Right lobe of liver (tissue), 6 donors: ENCODE data around the gene ZNF225. TPM values are rescaled to one million over a fixed set of nuclear protein-coding genes. Genes with fewer than 3 reads are reported as not detected.

ENCODE experiments used
- ATAC-seq, 4 donors: fragments of 200-7000 bp; cut with Tn5 transposase; one replicate each; pipeline ENCODE4 v1.9.1; 2020; ENCODE audit warnings: mild to moderate bottlenecking in 4 of 4, moderate library complexity in 4 of 4
- DNase-seq, 3 donors: peaks; one replicate each; pipeline ENCODE4 v3.0.0-alpha.2; 2020
- H3K27ac ChIP-seq, 3 donors: fragments of 200-600 bp; one replicate each; pipeline ENCODE4 v1.8.0; 2022
- H3K27me3 ChIP-seq, 2 donors: fragments of 200-600 bp; one replicate each; pipeline ENCODE4 v1.8.0; 2022
- H3K36me3 ChIP-seq, 4 donors: fragments of 200-600 bp; sonication (generic) in 1 of 4; one replicate each; pipeline versions ENCODE4 v1.5.1 to v1.8.0; 2017 to 2022; ENCODE audit warnings: control low read depth in 1 of 4
- H3K4me1 ChIP-seq, 4 donors: fragments of 200-600 bp; sonication (generic) in 1 of 4; one replicate each; pipeline versions ENCODE4 v1.5.1 to v1.8.0; 2017 to 2022; ENCODE audit warnings: control low read depth in 1 of 4
- H3K4me3 ChIP-seq, 3 donors: fragments of 200-600 bp; one replicate each; pipeline ENCODE4 v1.8.0; 2022
- H3K9me3 ChIP-seq, 4 donors: fragments of 200-600 bp; sonication (generic) in 1 of 4; one replicate each; pipeline versions ENCODE4 v1.5.1 to v1.8.0; 2017 to 2022; ENCODE audit warnings: control low read depth in 1 of 4
- CTCF ChIP-seq, 4 donors: fragments of 200-600 bp in 3 of 4; fragments of 450-650 bp in 1 of 4; IDR thresholded peaks; one replicate each; pipeline versions ENCODE4 v1.5.1 to v1.8.0; 2016 to 2022; ENCODE audit warnings: antibody characterized with exemption in 4 of 4, mild to moderate bottlenecking in 2 of 4
- POLR2A ChIP-seq: fragments of 450-650 bp; IDR thresholded peaks from one replicate; pipeline ENCODE4 v1.6.1; 2017; ENCODE audit warnings: antibody characterized with exemption, mild to moderate bottlenecking
- WGBS: methylation state at CpG from one replicate; pipeline ENCODE4 v1.1.6; 2018; ENCODE audit warnings: low coverage, low lambda C conversion rate; ENCODE audit not compliant: insufficient coverage; ENCODE audit errors: missing lambda C conversion rate; 5-methylcytosine and 5-hydroxymethylcytosine counted together
- intact Hi-C, 2 donors: fragments of 100-400 bp; cut with DNase I; formaldehyde crosslinking; loops; one replicate each; pipeline versions ENCODE4 v1.11.2 to v1.14.1; 2022
- small RNA-seq, 2 experiments: library from RNA; depleted of rRNA; stranded (forward); fragments of <200 nt; gene quantifications; one replicate each; pipeline ENCODE3, GENCODE V24; 2016
- total RNA-seq, 6 experiments: library from RNA; depleted of rRNA in 2 of 6; stranded (reverse); fragments of >200 nt in 2 of 6; fragmentation: NEBNext Ultra II Directional in 3 of 6; extraction: Animal tissue kit (Norgen Biotek cat#: 25700) in 3 of 6; gene quantifications; one replicate each; pipeline versions ENCODE4 v1.1.0 to v1.2.4, GENCODE V29; 2016 to 2023
- donor health status: DM: no; HTN: yes; CAD: no.
- donor health status: DM: no; HTN: no; CAD: no.
- donor health status: DM: no; HTN: no; CAD: no.
- donor health status: DM: no; HTN: yes; CAD: no.
- donor health status: DM: no; HTN: yes; CAD: no.

ZNF225 gene
- total RNA-seq, 6 experiments from 2014 or later: 0.74 to 2.2 (median 1.8) TPM

- Histone ChIP-seq H3K4me1 (no peaks in the 10 kb centered on the region), H3K4me3 (no peak overlapping the region)
- WGBS: 93% methylated on average over 2 of the region's 3 CpGs
These were observed 63.4 kb downstream of the ZNF225 start for GRCh38 chr19:44176590-44176989.

GRCh38 chr19:44180968-44181367 is 67.8 kb downstream of the ZNF225 start:
- peaks cover 0 to 58% (median 20%) of the 10 kb centered on the region in 4 donors for H3K9me3 ChIP-seq
- H3K27ac ChIP-seq: no peak overlapping the region
- DNase-seq: no peak
- intact Hi-C loops: no loop called here
- H3K4me3 ChIP-seq: no peak overlapping the region
- H3K36me3 ChIP-seq: peaks cover 0 to 7% (median 2%) of the 10 kb centered on the region in 4 donors
- no peaks in the 10 kb centered on the region for H3K27me3 ChIP-seq
- no peak for ATAC-seq
- TF ChIP-seq CTCF (IDR thresholded peaks at IDR 0.05) (no peak), POLR2A (no peak)
- no peaks in the 10 kb centered on the region for H3K4me1 ChIP-seq

More at GRCh38 chr19:44176590-44176989, 63.4 kb downstream of the ZNF225 start:
- Histone ChIP-seq H3K9me3 (peaks cover 0 to 59% (median 31%) of the 10 kb centered on the region in 4 donors), H3K36me3 (peaks cover 7 to 51% (median 39%) of the 10 kb centered on the region in 4 donors), H3K27ac (no peak overlapping the region), H3K27me3 (no peaks in the 10 kb centered on the region)
- DNase-seq: no peak
- no peak for ATAC-seq
- no peak for TF ChIP-seq CTCF (IDR thresholded peaks at IDR 0.05)
- no peak for TF ChIP-seq POLR2A
- intact Hi-C loops: no loop called here

GRCh38 chr19:44182145-44182544 is 68.9 kb downstream of the ZNF225 start:
- intact Hi-C loops: no loop called here
- DNase-seq (no peak), ATAC-seq (no peak)
- no peaks in the 10 kb centered on the region for H3K27me3 ChIP-seq
- H3K27ac ChIP-seq: no peak overlapping the region
- no peak for TF ChIP-seq CTCF (IDR thresholded peaks at IDR 0.05)
- no peaks in the 10 kb centered on the region for H3K36me3 ChIP-seq
- 66% methylated on average over 5 of the region's 10 CpGs for WGBS
- no peaks in the 10 kb centered on the region for H3K4me1 ChIP-seq
- peaks cover 0 to 47% (median 15%) of the 10 kb centered on the region in 4 donors for H3K9me3 ChIP-seq
- no peak overlapping the region for H3K4me3 ChIP-seq

Small RNA genes within 50 kb of the gene (small RNA-seq; reads per million reads assigned to genes)
- gene RNU6-902P: 0 reads per million in 2 experiments

Other genes starting within 250 kb of the ZNF225 start
- 1 to 10 TPM in 1 of 6 experiments, under 1 TPM in 4, not detected in 1; 0.26 to 1.4 (median 0.66) TPM for gene ZNF404, start 229.4 kb upstream of the ZNF225 start, total RNA-seq
- 1 to 10 TPM; 2.9 to 5.4 (median 4.7) TPM for gene ZNF45, start 178.1 kb upstream of the ZNF225 start, total RNA-seq
- 1 to 10 TPM in 5 of 6 experiments, under 1 TPM in 1; 0.50 to 2.9 (median 1.6) TPM for gene ZNF221, start 162.2 kb upstream of the ZNF225 start, total RNA-seq
- 1 to 10 TPM; 1.9 to 5.8 (median 3.1) TPM for gene ZNF155, start 129.2 kb upstream of the ZNF225 start, total RNA-seq
- 1 to 10 TPM; 1.0 to 5.8 (median 1.8) TPM for gene ZNF230, start 110.4 kb upstream of the ZNF225 start, total RNA-seq
- gene ZNF222, start 88.0 kb upstream of the ZNF225 start, total RNA-seq: 1 to 10 TPM in 5 of 6 experiments, under 1 TPM in 1; 0.87 to 1.8 (median 1.2) TPM
- 1 to 10 TPM in 5 of 6 experiments, under 1 TPM in 1; 0.80 to 2.4 (median 1.7) TPM for gene ZNF223, start 61.4 kb upstream of the ZNF225 start, total RNA-seq
- under 1 TPM; 0.35 to 0.68 (median 0.56) TPM for gene ZNF284, start 41.2 kb upstream of the ZNF225 start, total RNA-seq
- gene ZNF224, start 19.0 kb upstream of the ZNF225 start, total RNA-seq: 10 to 100 TPM in 2 of 6 experiments, 1 to 10 TPM in 4; 6.9 to 13.6 (median 8.0) TPM
- gene ZNF234, start 28.2 kb downstream of the ZNF225 start, total RNA-seq: 1 to 10 TPM; 2.4 to 5.6 (median 3.5) TPM
- gene ZNF226, start 51.7 kb downstream of the ZNF225 start, total RNA-seq: 10 to 100 TPM in 1 of 6 experiments, 1 to 10 TPM in 5; 5.2 to 10.7 (median 8.1) TPM
- gene ZNF227, start 99.1 kb downstream of the ZNF225 start, total RNA-seq: 1 to 10 TPM; 4.5 to 8.5 (median 6.8) TPM
- gene ZNF233, start 146.5 kb downstream of the ZNF225 start, total RNA-seq: not detected
- 1 to 10 TPM; 1.3 to 2.7 (median 1.9) TPM for gene ZNF235, start 191.6 kb downstream of the ZNF225 start, total RNA-seq
- 1 to 10 TPM in 4 of 6 experiments, under 1 TPM in 2; 0.86 to 1.7 (median 1.1) TPM for gene ZNF112, start 243.3 kb downstream of the ZNF225 start, total RNA-seq